Choroid plexus epithelial cell (primary cell): ENCODE results near the gene KCNMB2.

Experiments
- DNase-seq: peaks from one replicate; pipeline ENCODE4 v3.0.0-alpha.2; 2010; ENCODE audit warnings: low read depth
- H3K4me3 ChIP-seq: 2 replicates; pipeline ENCODE4 v1.5.1; 2011; ENCODE audit warnings: low read depth, mild to moderate bottlenecking, control low read depth, low read length, moderate library complexity
- TF ChIP-seq, protein P1 (sequence below): conservative IDR thresholded peaks from 2 replicates; pipeline ENCODE4 v1.5.1; 2011; ENCODE audit warnings: low read depth, mild to moderate bottlenecking, control low read depth, inconsistent platforms, low read length, moderate library complexity

KCNMB2 gene

DNA sequence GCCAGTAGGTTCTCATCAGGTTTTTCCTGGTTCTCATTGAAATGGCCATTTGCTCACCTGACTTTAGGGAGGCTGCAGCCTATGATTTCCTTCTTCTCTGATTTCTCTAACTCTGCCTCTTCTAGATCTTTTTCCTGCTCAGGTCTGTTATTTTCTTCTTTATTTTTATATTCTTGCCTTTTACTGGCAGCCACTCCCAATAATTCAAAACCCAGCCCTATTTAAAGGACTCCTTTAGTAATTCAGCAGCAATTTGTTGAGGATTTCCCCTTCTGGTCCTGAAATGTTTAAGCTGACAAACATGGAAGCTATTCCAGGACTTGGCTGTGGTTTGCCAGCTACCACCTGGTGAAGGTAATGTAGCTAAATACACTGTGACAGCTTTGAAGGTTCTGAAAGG lies 333.8 kb downstream of the KCNMB2 start:
- TF ChIP-seq, protein P1, sequence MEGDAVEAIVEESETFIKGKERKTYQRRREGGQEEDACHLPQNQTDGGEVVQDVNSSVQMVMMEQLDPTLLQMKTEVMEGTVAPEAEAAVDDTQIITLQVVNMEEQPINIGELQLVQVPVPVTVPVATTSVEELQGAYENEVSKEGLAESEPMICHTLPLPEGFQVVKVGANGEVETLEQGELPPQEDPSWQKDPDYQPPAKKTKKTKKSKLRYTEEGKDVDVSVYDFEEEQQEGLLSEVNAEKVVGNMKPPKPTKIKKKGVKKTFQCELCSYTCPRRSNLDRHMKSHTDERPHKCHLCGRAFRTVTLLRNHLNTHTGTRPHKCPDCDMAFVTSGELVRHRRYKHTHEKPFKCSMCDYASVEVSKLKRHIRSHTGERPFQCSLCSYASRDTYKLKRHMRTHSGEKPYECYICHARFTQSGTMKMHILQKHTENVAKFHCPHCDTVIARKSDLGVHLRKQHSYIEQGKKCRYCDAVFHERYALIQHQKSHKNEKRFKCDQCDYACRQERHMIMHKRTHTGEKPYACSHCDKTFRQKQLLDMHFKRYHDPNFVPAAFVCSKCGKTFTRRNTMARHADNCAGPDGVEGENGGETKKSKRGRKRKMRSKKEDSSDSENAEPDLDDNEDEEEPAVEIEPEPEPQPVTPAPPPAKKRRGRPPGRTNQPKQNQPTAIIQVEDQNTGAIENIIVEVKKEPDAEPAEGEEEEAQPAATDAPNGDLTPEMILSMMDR, result no peak
- no peak for DNase-seq
- no peak overlapping the region for H3K4me3 ChIP-seq

DNA sequence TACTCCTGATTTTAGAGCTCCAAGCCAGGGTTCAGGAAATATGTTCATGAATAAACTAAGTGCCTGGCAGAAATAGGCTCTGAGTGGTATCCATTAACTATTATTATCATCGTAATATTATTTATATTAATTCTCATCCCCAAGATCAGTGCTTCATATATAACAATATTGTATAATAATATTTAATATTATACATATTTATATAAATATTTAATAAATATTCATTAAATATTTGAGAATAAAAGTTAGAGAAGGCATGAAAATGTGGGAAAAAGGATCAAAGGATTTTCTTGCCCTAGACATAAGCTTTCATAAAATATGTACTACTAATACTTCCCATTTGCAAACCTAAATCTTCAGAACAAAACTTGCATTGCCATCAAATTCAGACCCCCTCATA lies 338.9 kb downstream of the KCNMB2 start:
- TF ChIP-seq, protein P1, result no peak
- no peak for DNase-seq
- no peak overlapping the region for H3K4me3 ChIP-seq

DNA sequence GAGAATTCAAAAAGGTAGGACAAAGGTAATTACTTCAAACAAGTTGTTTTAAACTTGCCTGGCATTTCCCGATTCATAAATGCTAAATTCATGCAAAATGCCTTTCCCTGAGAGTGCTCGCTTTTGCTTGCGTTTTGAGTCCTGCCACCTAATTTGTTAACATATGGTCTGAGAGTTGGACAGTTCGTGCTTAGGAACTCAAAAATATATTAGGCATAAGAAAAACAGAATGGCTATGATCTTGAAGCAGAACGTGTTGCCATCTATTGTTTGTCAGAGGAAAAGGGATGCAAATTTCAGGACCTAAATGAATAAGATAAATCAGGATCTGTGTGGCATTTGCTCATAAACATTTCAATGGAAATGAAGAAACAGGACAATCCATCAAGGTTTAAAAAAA lies 339.6 kb downstream of the KCNMB2 start:
- no peak for DNase-seq
- TF ChIP-seq, protein P1, result no peak

DNA sequence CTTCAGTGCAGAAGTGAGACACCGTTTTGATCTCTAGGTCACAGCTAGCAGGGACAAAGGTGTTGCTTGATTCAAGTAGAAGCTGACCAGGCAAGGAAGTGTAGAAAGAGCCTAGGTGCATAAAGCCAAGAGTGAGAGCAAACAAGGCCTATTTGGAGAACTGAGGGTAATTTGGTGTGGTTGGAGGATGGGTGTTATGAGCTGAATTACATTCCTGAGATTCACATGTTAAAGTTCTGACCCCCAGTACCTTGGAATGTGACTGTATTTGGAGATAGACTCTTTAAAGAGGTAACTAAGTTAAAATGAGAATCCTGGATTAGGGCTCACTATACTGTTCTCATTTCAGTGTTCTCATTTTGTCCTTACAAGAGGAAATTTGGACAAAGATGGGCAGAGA lies 344.0 kb downstream of the KCNMB2 start:
- TF ChIP-seq, protein P1, result no peak
- no peak overlapping the region for H3K4me3 ChIP-seq
- DNase-seq, result no peak

More for the DNA sequence above, 339.6 kb downstream of the KCNMB2 start:
- no peak overlapping the region for H3K4me3 ChIP-seq
